Measurements from ENCODE around the gene ZBTB40.

ZBTB40 gene

DNA sequence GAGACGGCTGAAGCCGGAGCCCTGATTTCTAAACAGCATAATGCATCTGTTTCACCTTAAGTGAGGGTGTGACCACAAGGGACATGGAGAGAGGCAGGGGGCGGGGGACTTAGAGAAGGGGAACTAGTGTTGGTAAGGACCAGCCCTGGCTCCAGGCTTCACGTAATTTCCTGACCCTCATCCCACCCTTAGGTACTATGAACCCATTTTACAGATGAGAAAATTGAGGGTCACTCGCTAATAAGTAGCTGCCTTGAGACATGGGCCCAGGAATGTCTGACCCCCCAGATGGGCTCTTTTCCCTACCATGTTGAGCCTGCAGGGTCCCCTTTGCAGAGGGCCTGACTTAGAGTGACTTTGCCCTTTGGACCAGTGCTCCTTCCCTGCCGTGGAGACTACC lies 116.3 kb downstream of the ZBTB40 start:
- no peak for FAIRE-seq
- DNase-seq (ENCODE audit: insufficient read length, low spot score), result no peak
- TF ChIP-seq POU2F2 (IDR thresholded peaks at IDR 0.05; ENCODE audit: low read depth, low read length), result no peak
- no peak for TF ChIP-seq TAF1 (IDR thresholded peaks at IDR 0.05; ENCODE audit: low read depth, low read length)
- no peak for TF ChIP-seq POLR2A (IDR thresholded peaks at IDR 0.05; ENCODE audit: low read depth, low read length)
- TF ChIP-seq SPI1 (IDR thresholded peaks at IDR 0.05; ENCODE audit: low read depth, low read length), result no peak
- TF ChIP-seq POLR2AphosphoS5 (IDR thresholded peaks at IDR 0.05; ENCODE audit: low read depth, low read length), result no peak
- no peak for TF ChIP-seq PAX5 (IDR thresholded peaks at IDR 0.05; ENCODE audit: insufficient read depth, low read length, severe bottlenecking)

DNA sequence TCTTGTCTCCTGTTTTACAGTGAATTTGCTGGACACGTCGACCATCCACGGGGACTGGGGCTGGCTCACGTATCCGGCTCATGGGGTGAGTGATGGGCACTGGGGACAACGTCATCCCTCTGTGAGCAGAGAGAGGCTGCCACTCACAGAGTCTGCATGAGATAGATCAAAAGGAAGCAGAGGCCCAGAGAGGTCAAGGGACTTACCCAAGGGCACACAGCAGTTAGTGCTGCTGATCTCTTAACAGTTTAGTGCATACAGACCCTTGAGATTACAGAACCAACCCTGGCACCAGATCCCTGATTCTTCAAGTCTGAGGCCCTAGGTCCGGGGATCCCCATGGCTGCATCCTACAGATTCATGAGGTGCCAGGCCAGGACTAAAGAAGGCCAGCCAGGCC lies 117.6 kb downstream of the ZBTB40 start:
- DNase-seq (ENCODE audit: insufficient read length, low spot score) (no peak), FAIRE-seq (no peak)
- TF ChIP-seq SPI1 (IDR thresholded peaks at IDR 0.05; ENCODE audit: low read depth, low read length) (no peak), POLR2AphosphoS5 (IDR thresholded peaks at IDR 0.05; ENCODE audit: low read depth, low read length) (no peak), POLR2A (IDR thresholded peaks at IDR 0.05; ENCODE audit: low read depth, low read length) (no peak), TAF1 (IDR thresholded peaks at IDR 0.05; ENCODE audit: low read depth, low read length) (no peak), PAX5 (IDR thresholded peaks at IDR 0.05; ENCODE audit: insufficient read depth, low read length, severe bottlenecking) (no peak), POU2F2 (IDR thresholded peaks at IDR 0.05; ENCODE audit: low read depth, low read length) (no peak)

DNA sequence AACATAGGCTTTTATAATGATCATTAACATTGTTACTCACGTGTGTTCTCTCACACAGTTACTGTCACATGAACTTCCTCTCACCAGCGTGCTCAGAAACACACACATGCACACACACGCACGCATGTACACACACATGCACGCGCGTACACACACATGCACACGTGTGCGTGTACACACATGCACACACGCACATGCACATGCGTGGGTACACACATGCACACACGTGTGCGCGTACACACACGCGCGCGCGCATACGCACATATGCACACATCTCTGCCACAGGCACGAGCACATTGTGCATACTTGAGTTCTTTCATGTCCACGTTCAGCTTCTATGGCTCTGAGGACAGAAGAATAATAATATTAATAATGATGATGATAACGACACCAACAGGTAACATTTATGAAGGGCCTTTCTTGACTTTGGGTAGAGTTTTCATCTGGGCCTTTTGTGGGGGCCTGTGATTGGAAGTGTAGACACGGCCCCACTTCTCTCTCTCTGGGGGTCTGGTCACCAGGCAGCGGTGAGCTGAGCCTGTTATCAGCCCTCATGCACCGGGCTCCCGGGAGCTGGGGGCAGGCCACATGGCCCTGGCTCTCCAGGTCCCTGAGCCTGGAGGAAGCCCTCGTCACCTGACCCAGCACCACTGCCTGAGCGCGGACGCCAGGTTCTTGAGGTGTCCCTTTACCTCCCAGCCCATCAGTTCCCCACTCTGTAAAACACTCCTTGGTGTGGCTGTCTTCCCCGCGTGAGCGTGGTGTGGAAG lies 118.7 kb downstream of the ZBTB40 start:
- no peak for FAIRE-seq

DNA sequence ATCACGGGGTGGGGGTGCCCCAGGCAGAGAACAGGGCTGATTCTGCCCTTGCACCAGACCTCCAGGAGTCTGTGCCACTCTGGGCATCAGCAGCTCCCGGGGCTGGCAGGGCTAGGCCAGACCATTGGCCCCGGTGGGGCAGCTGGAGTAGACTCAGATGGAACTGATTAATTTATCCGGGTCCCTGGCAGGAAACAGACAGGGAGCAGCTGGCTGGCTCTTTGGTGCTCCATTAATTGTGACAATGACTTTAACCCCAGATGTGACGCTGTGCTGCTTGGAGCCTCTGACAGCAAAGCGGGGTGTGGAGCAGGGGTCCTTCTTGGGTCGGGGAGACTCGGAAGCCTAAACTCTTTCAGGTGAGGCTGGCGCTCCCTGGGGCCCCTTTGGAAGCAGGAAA lies 121.2 kb downstream of the ZBTB40 start:
- no peak for FAIRE-seq
- no peak for TF ChIP-seq TAF1 (IDR thresholded peaks at IDR 0.05; ENCODE audit: low read depth, low read length)
- TF ChIP-seq POU2F2 (IDR thresholded peaks at IDR 0.05; ENCODE audit: low read depth, low read length), result no peak
- no peak for TF ChIP-seq POLR2AphosphoS5 (IDR thresholded peaks at IDR 0.05; ENCODE audit: low read depth, low read length)
- DNase-seq (ENCODE audit: insufficient read length, low spot score), result no peak

More for the DNA sequence above, 118.7 kb downstream of the ZBTB40 start:
- DNase-seq (ENCODE audit: insufficient read length, low spot score), result no peak
- no peak for TF ChIP-seq PAX5 (IDR thresholded peaks at IDR 0.05; ENCODE audit: insufficient read depth, low read length, severe bottlenecking)
- no peak for TF ChIP-seq TAF1 (IDR thresholded peaks at IDR 0.05; ENCODE audit: low read depth, low read length)
- no peak for TF ChIP-seq POLR2AphosphoS5 (IDR thresholded peaks at IDR 0.05; ENCODE audit: low read depth, low read length)

DNA sequence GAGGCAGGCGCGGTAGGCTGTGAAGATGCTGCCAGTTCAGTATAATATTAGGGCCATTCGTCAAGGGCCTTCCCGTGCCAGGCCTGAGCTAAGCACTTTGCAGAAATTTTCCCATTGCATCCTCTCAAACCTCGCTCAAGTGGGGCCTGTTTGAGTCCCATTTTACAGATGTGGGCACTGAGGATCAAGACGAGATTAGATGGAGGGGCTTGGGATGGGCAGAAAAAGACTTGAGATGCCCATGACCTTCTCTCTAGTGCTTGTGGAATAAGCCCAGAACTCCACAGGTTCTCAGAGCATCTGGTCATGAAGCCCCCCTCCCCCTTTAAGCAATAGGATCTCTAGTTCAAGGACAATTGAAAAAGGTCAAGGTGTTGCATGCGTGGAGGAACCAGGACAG lies 121.6 kb downstream of the ZBTB40 start:
- FAIRE-seq (no peak), DNase-seq (ENCODE audit: insufficient read length, low spot score) (no peak)
- no peak for TF ChIP-seq PAX5 (IDR thresholded peaks at IDR 0.05; ENCODE audit: insufficient read depth, low read length, severe bottlenecking)

DNA sequence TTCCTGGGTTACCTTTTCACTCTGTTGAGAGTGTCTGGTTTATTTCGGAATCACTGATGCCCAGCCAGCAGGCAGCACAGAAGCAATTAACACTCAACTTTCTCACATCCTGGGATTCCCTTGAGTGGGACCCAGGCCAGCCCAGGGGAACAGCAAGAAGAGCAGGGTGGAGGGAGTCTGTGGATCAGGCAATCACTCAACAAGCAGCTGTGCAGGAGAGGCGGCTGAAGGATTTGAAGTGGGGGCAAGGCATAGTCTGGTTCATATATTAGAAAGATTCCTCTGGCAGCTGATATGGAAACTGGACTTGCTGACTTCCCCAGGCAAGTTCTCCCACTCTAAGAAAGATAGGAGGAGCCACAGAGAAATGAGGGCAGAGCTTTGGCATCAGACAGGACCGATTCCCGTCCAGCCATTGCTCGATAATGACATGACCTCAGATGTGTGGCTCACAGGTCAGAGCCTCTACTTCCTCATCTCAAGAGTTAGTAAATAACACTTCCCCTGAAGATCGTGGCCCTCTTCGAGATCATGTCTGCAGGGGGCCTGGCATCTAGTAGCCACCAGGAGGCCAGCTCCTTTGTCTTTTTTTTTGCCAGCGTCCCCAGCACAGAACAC lies 124.0 kb downstream of the ZBTB40 start:
- DNase-seq (ENCODE audit: insufficient read length, low spot score) (no peak), FAIRE-seq (no peak)
- TF ChIP-seq POU2F2 (IDR thresholded peaks at IDR 0.05; ENCODE audit: low read depth, low read length) (no peak), POLR2A (IDR thresholded peaks at IDR 0.05; ENCODE audit: low read depth, low read length) (no peak), SPI1 (IDR thresholded peaks at IDR 0.05; ENCODE audit: low read depth, low read length) (no peak), POLR2AphosphoS5 (IDR thresholded peaks at IDR 0.05; ENCODE audit: low read depth, low read length) (no peak), TAF1 (IDR thresholded peaks at IDR 0.05; ENCODE audit: low read depth, low read length) (no peak), PAX5 (IDR thresholded peaks at IDR 0.05; ENCODE audit: insufficient read depth, low read length, severe bottlenecking) (no peak)

DNA sequence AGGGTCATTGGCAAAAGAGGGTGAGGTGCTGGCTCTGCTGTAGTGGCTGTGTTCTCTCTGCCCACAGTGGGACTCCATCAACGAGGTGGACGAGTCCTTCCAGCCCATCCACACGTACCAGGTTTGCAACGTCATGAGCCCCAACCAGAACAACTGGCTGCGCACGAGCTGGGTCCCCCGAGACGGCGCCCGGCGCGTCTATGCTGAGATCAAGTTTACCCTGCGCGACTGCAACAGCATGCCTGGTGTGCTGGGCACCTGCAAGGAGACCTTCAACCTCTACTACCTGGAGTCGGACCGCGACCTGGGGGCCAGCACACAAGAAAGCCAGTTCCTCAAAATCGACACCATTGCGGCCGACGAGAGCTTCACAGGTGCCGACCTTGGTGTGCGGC lies 124.5 kb downstream of the ZBTB40 start:
- DNase-seq (ENCODE audit: insufficient read length, low spot score) (no peak), FAIRE-seq (no peak)
- TF ChIP-seq PAX5 (IDR thresholded peaks at IDR 0.05; ENCODE audit: insufficient read depth, low read length, severe bottlenecking) (no peak), POLR2AphosphoS5 (IDR thresholded peaks at IDR 0.05; ENCODE audit: low read depth, low read length) (no peak), SPI1 (IDR thresholded peaks at IDR 0.05; ENCODE audit: low read depth, low read length) (no peak), POLR2A (IDR thresholded peaks at IDR 0.05; ENCODE audit: low read depth, low read length) (no peak), TAF1 (IDR thresholded peaks at IDR 0.05; ENCODE audit: low read depth, low read length) (no peak), POU2F2 (IDR thresholded peaks at IDR 0.05; ENCODE audit: low read depth, low read length) (no peak)

DNA sequence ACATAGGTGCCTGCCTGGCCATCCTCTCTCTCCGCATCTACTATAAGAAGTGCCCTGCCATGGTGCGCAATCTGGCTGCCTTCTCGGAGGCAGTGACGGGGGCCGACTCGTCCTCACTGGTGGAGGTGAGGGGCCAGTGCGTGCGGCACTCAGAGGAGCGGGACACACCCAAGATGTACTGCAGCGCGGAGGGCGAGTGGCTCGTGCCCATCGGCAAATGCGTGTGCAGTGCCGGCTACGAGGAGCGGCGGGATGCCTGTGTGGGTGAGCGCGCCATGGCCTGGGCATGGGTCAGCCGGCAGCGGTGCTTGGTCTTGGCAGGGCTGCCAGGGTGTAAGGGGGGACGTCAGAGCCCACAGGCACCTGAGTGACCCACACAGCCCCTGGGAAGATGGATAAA lies 125.0 kb downstream of the ZBTB40 start:
- TF ChIP-seq TAF1 (IDR thresholded peaks at IDR 0.05; ENCODE audit: low read depth, low read length) (no peak), POLR2A (IDR thresholded peaks at IDR 0.05; ENCODE audit: low read depth, low read length) (no peak), SPI1 (IDR thresholded peaks at IDR 0.05; ENCODE audit: low read depth, low read length) (no peak), POU2F2 (IDR thresholded peaks at IDR 0.05; ENCODE audit: low read depth, low read length) (no peak), POLR2AphosphoS5 (IDR thresholded peaks at IDR 0.05; ENCODE audit: low read depth, low read length) (no peak)
- no peak for FAIRE-seq
- no peak for DNase-seq (ENCODE audit: insufficient read length, low spot score)

DNA sequence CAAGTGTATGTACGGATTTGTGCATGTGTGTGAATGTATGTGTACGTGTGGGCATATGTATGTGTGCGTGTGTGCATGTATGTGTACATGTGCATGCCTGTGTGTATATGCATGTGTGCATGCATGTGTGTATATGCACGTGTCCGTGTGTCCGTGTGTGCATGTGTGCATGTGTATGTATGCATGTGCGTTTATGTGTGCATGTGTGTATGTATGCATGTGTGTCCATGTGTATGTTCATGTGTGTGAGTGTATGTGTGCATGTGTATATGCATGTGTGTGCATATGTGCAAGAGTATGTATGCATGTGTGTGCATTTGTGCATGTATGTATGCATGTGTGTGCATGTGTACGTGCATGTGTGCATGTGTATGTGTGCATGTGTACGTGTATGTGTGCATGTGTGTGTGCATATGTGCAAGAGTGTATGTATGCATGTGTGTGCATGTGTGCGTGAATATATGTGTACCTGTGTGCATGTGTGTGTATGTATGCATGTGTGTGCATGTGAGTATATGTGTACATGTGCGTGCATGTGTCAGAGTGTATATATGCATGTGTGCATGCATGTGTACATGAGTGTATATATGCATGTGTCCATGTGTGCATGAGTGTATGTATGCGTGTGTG lies 127.2 kb downstream of the ZBTB40 start:
- TF ChIP-seq PAX5 (IDR thresholded peaks at IDR 0.05; ENCODE audit: insufficient read depth, low read length, severe bottlenecking) (no peak), SPI1 (IDR thresholded peaks at IDR 0.05; ENCODE audit: low read depth, low read length) (no peak), POLR2A (IDR thresholded peaks at IDR 0.05; ENCODE audit: low read depth, low read length) (no peak), TAF1 (IDR thresholded peaks at IDR 0.05; ENCODE audit: low read depth, low read length) (no peak), POU2F2 (IDR thresholded peaks at IDR 0.05; ENCODE audit: low read depth, low read length) (no peak), POLR2AphosphoS5 (IDR thresholded peaks at IDR 0.05; ENCODE audit: low read depth, low read length) (no peak)
- peak; percentile 93 for FAIRE-seq
- no peak for DNase-seq (ENCODE audit: insufficient read length, low spot score)

Measured in GM12891 (cell line).